HG03575 (cell line): ENCODE measurements around the gene R3HDML.

ENCODE experiments used
- ATAC-seq: cut with Tn5 transposase; IDR thresholded peaks from one replicate; pipeline ENCODE4 v1.9.1; 2021; ENCODE audit not compliant: unreplicated experiment, insufficient number of reproducible peaks, low FRiP score; ENCODE audit errors: extremely low read depth

R3HDML gene

GRCh38 chr20:44394702-44395460 lies 58.0 kb downstream of the R3HDML start:
- ATAC-seq = no peak

GRCh38 chr20:44395461-44396340 lies 58.9 kb downstream of the R3HDML start:
- no peak for ATAC-seq

GRCh38 chr20:44396369-44397130 lies 59.7 kb downstream of the R3HDML start:
- no peak for ATAC-seq

GRCh38 chr20:44398335-44398734 lies 61.5 kb downstream of the R3HDML start:
- ATAC-seq = no peak

GRCh38 chr20:44399446-44399845 lies 62.6 kb downstream of the R3HDML start:
- no peak for ATAC-seq

- no peak for ATAC-seq
These were observed 63.8 kb downstream of the R3HDML start for GRCh38 chr20:44400671-44400969.
